HG03460 (cell line): ENCODE measurements around the gene DHFR.
"Not testable (repeated sequence)": the region's sequence is repeated elsewhere in the genome, so short reads cannot be mapped to it uniquely, and the experiment has no call there.

Source experiments
- ATAC-seq: cut with Tn5 transposase; IDR thresholded peaks from one replicate; pipeline ENCODE4 v1.9.1; 2021; ENCODE audit not compliant: unreplicated experiment

DHFR gene

DNA sequence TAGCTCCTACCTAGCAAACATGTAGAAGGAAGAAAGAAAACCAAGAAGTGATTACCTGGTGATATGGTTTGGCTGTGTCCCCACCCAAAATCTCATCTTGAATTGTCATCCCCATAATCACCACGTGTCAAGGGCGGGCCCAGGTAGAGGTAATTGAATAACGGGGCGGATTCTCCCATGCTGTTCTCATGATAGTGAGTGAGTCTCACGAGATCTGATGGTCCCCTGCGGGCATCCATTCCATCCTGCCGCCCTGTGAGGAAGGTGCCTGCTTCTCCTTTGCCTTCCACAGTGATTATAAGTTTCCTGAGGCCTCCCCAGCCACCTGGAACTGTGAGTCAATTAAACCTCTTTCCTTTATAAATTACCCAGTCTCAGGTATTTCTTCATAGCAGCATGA lies 57.3 kb downstream of the DHFR start:
- ATAC-seq, result no peak

DNA sequence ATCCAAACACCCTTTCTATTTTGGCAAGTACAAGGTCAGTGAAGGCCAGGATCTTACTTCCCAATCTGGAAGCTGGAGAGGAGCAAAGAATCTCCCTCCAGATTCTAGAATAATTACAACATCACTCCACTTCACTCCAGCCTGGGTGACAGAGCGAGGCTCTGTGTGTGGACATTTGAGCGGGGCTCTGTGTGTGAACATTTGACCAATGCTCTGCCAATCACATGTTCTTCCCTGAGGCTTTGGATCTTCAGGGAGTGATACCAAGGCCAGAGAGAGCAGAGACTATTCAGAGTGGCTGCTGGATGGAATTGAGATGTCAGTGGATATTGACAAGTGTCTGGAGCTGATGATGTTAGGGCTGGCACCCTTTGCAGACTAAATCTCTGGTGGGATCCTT lies 60.0 kb downstream of the DHFR start:
- no peak for ATAC-seq

DNA sequence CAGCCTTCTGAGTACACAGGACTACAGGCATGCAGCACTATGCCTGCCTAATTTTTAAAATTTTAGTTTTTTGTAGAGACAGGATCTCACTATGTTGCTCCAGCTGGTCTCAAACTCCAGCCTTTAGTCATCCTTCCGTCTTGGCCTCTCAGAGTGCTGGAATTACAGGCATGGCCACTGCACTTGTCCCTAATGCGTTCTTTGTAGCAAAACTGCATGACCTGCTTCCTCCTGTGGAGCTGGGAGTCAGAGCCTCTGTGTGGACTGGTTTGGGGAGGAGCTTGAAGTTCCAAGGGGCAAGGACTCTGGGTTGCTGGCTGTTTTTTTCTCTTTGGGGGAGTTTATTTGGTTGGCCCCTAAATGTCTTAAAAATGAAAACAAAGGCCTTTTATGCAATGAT lies 62.0 kb downstream of the DHFR start:
- ATAC-seq, result no peak

DNA sequence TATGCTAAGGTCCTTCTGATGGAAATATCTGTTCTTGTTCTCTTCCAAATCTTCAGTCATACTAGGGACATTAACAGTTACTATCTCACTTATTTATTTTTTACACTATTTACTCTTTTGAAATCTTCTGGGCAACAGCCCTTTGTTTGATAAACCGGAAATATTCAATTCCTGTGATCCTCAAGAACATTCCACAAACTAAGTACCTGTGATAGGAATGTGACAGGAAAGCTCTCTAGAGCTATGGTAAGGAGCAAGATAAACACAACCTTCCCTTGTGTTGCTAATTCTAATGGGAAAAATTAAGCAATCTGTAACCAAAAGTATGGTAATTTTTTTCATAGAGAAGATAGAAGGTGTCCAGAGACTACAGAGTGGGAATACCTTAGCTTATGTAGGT lies 62.7 kb downstream of the DHFR start:
- no peak for ATAC-seq

DNA sequence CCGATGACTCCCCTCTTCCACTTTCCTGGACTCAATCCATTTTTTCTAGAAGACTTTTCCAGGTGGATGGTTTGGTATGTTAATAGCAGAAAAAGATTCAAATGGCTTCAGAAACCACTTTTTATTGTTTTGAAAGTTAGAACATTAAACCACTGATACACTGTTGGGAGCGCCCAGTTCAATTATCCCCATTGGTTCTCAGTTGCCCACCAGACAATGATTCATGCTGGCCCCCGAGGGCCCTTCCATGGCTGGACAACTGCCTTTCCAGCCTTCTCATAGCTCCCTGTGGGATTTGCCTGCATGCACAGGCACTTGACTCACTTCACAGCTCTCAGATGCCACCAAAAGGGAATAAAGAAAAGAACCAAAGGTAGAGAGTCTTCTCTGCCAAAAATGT lies 63.4 kb downstream of the DHFR start:
- ATAC-seq, result no peak

DNA sequence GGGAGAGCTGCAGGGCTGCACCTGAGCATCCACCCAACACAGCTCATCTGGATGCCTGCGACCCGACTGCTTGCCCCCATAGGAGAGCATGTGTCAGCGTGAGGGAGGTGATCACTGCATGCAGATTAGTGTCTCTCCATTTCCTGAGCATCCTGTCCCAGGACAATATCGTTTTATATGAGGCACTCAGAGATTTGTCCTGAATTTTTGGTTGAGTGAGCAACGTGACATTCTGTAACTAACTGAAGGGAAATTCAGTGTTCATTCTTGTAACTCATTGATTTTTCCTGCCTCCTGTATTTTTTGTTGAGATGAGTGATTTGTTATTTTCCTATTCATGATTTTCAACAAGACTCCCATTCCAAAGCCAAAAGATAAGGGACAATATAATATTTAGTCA lies 64.0 kb downstream of the DHFR start:
- no peak for ATAC-seq

DNA sequence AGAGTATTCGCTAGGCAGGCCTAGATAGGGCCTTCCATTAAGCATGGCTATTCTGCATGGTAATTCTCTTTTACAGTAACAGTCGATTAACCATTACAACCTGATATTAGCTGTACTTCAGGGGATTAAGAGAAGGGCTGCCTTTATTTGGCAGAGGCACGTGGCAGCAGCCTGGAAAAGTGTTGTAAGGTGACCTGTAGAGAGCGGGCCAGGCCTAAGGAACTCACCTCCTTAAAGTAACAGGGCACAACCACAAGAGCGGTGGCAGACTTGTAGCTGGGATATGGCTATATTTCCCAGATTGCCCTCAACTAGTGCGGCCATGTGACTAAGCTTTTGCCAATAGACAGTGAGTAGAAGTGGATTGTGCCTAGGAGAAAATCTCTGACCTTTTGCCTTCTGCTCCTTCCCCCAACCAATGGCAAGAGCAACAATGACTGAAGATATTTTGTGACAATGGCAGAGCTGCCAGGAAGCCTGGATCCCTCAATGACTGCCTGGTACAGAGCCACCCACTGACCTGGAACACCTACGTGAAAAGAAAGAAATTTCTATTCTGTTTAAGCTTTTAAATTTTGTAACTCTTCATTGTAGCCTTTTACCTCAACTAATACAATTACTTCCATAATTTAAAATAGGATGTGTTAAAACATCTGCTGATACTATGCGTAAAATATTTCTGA lies 65.8 kb downstream of the DHFR start:
- ATAC-seq, result no peak

DNA sequence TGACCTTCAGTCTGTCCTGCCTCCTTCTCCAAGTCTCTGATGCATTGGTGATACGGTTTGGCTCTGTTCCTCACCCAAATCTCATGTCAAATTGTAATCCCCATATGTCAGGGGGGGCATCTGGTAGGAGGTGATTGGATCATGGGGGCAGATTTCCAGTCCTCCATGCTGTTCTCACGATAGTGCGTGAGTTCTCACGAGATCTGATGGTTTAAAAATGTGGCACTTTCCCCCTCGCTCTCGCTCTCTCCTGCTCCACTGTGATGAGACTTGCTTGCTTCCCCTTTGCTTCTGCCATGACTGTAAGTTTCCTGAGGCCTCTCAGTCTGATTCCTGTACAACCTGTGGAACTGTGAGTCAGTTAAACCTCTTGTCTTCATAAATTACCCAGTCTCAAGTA lies 70.0 kb downstream of the DHFR start:
- no peak for ATAC-seq

DNA sequence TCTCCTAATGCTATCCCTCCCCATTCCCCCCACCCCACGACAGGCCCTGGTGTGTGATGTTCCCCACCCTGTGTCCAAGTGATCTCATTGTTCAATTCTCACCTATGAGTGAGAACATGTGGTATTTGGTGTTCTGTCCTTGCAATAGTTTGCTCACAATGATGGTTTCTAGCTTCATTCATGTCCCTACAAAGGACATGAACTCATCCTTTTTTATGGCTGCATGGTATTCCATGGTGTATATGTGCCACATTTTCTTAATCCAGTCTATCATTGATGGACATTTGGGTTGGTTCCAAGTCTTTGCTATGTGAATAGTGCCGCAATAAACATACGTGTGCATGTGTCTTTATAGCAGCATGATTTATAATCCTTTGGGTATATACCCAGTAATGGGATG lies 74.5 kb downstream of the DHFR start:
- ATAC-seq, result not testable (repeated sequence)

DNA sequence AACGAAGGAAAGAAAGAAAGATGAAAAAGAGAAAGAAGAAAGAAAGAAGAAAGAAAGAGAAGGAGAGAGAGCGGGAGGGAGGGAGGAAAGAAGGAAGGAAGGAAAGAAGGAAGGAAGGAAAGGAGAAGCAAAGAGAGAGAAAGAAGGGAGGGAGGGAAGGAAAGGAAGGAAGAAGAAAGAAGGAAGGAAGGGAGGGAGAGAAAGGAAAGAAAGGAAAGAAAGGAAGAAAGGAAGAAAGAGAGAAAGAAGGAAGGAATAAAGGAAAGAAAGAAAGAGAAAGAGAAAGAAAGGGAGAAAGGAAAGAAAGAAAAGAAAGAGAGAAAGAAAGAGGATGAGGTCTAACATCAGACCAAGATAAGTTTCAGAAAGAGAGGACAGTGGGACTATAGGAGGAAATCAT lies 75.7 kb downstream of the DHFR start:
- ATAC-seq, result no peak

DNA sequence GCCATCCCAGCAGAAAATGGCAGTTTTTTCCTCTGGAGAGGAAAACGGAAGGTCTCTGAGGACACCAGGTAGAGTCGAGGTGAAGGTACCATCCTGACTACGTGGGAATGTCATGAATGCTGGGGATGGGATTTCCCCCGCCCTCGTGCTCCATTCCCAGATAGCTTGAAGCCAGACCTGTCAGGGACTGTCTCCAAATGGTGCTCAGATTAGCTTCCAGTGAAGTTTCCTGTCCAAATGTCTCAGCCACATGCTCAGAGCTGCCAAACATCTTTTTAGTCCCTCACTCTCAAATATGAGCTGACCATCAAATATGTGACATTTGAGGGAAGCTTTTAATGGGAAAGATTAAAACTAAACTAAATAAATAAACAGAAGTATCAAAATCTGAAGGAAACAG lies 77.1 kb downstream of the DHFR start:
- no peak for ATAC-seq

DNA sequence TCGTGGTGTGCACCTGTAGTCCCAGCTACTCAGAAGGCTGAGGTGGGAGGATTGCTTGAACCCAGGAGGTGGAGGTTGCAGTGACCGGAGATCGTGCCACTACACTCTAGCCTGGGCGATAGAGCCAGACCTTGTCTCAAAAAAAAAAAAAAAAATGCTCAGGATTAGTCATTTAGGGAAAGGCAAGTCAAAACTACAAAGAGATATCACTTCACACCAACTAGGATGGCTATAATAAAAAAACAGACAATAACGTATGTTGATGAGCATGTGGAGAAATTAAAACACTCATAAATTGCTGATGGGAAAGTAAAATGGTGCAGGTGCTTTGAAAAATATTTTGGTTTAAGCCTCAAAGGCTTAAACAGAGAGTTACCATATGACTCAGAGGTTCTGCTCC lies 78.4 kb downstream of the DHFR start:
- no peak for ATAC-seq
